HepG2 (cell line): Measurements from ENCODE around the gene MPC1L. TPM values are rescaled to one million over a fixed set of nuclear protein-coding genes. Genes with fewer than 3 reads are reported as not detected.
A peak's percentile ranks its signal among the peaks of the same experiment; 100 is the strongest.

ENCODE experiments used
- AGO2 ChIP-seq: fragments of 200-400 bp; formaldehyde crosslinking; optimal IDR thresholded peaks from 2 replicates; pipeline ENCODE3; 2017; ENCODE audit warnings: mild to moderate bottlenecking, low read depth, low read length, moderate library complexity
- GABPA ChIP-seq, 2 experiments: IDR thresholded peaks; 2 replicates each; pipeline ENCODE4 v1.6.1; 2011 to 2016; ENCODE audit warnings: low read depth in 2 of 2, low read length in 1 of 2, missing biosample characterization in 1 of 2, missing genetic modification characterization in 1 of 2
- HNF4A ChIP-seq: sonication (generic); formaldehyde crosslinking; IDR thresholded peaks from 2 replicates; pipeline ENCODE4 v1.4.0; 2020; ENCODE audit warnings: missing genetic modification reagents
- JUND ChIP-seq: sonication (generic); formaldehyde crosslinking; IDR thresholded peaks from 2 replicates; pipeline ENCODE4 v1.8.0; 2022; ENCODE audit warnings: mild to moderate bottlenecking, missing genetic modification reagents
- MYC ChIP-seq: sonication (generic); formaldehyde crosslinking; IDR thresholded peaks from 2 replicates; pipeline ENCODE4 v1.9.0; 2021; ENCODE audit warnings: missing genetic modification reagents, borderline replicate concordance
- RAD51 ChIP-seq: fragments of 450-650 bp; IDR thresholded peaks from 2 replicates; pipeline ENCODE4 v1.6.1; 2016; ENCODE audit warnings: borderline replicate concordance
- RBFOX2 ChIP-seq: fragments of 200-400 bp; formaldehyde crosslinking; IDR thresholded peaks from 2 replicates; pipeline ENCODE4 v1.6.1; 2017; ENCODE audit warnings: low read depth, mild to moderate bottlenecking, low read length
- RFX3 ChIP-seq: IDR thresholded peaks from 2 replicates; pipeline ENCODE4 v1.6.1; 2016; ENCODE audit warnings: missing biosample characterization, missing genetic modification reagents
- SPEN ChIP-seq: sonication (generic); formaldehyde crosslinking; IDR thresholded peaks from 2 replicates; pipeline ENCODE4 v1.5.1; 2020; ENCODE audit warnings: low read depth, mild to moderate bottlenecking, missing genetic modification reagents
- TARDBP ChIP-seq: sonication (generic); formaldehyde crosslinking; IDR thresholded peaks from 2 replicates; pipeline ENCODE4 v1.8.0; 2022; ENCODE audit warnings: mild to moderate bottlenecking, missing genetic modification reagents
- TP53 ChIP-seq: sonication (generic); formaldehyde crosslinking; conservative IDR thresholded peaks from 2 replicates; pipeline ENCODE4 v1.4.0; 2020; ENCODE audit warnings: missing genetic modification reagents
- ZC3H4 ChIP-seq: sonication (generic); formaldehyde crosslinking; IDR thresholded peaks from 2 replicates; pipeline ENCODE4 v1.4.0; 2020; ENCODE audit warnings: missing genetic modification reagents, borderline replicate concordance
- ZFP91 ChIP-seq: sonication (generic); formaldehyde crosslinking; IDR thresholded peaks from 2 replicates; pipeline ENCODE4 v1.9.0; 2022; ENCODE audit warnings: missing genetic modification reagents, mild to moderate bottlenecking, borderline replicate concordance
- ZNF326 ChIP-seq: sonication (generic); formaldehyde crosslinking; IDR thresholded peaks from 2 replicates; pipeline ENCODE4 v1.4.0; 2020; ENCODE audit warnings: missing genetic modification reagents, borderline replicate concordance
- ZNF550 ChIP-seq: sonication (generic); formaldehyde crosslinking; IDR thresholded peaks from 2 replicates; pipeline ENCODE4 v1.4.0; 2020; ENCODE audit warnings: mild to moderate bottlenecking, missing genetic modification reagents, borderline replicate concordance
- ZNF563 ChIP-seq: sonication (generic); formaldehyde crosslinking; IDR thresholded peaks from 2 replicates; pipeline ENCODE4 v1.8.0; 2022; ENCODE audit warnings: mild to moderate bottlenecking, moderate library complexity, missing genetic modification reagents
- ZNF777 ChIP-seq: sonication (generic); formaldehyde crosslinking; IDR thresholded peaks from 2 replicates; pipeline ENCODE4 v1.4.0; 2020; ENCODE audit warnings: missing genetic modification reagents
- ZSCAN21 ChIP-seq: sonication (generic); formaldehyde crosslinking; IDR thresholded peaks from 2 replicates; pipeline ENCODE4 v1.8.0; 2022; ENCODE audit warnings: mild to moderate bottlenecking, missing genetic modification reagents, moderate library complexity, borderline replicate concordance
- ZSCAN22 ChIP-seq: sonication (generic); formaldehyde crosslinking; IDR thresholded peaks from 2 replicates; pipeline ENCODE4 v1.4.0; 2020; ENCODE audit warnings: mild to moderate bottlenecking, missing genetic modification reagents
- polyA plus RNA-seq, 8 experiments: library from polyadenylated mRNA; depleted of rRNA in 3 of 8; stranded (reverse) in 7 of 8; unstranded in 1 of 8; fragments of >200 nt; fragmentation: Illumina TruSeq in 4 of 8; extraction: Trizol in 4 of 8; gene quantifications; 2 replicates each; pipeline versions ENCODE4 v1.2.1 to v1.2.3, GENCODE V29; 2011 to 2016; ENCODE audit warnings: low read depth in 4 of 8, missing spikeins in 1 of 8, mixed read lengths in 1 of 8; ENCODE audit not compliant: insufficient read depth in 1 of 8
- total RNA-seq, 5 experiments: library from RNA; depleted of rRNA; stranded (reverse); fragments of >200 nt; fragmentation: Illumina TruSeq; extraction: Trizol; gene quantifications; 2 replicates each; pipeline ENCODE4 v1.2.3, GENCODE V29; 2016; ENCODE audit warnings: low read depth in 1 of 5
- TF ChIP-seq, protein P1 (sequence below): sonication (generic); formaldehyde crosslinking; IDR thresholded peaks from 2 replicates; pipeline ENCODE4 v1.8.0; 2022; ENCODE audit warnings: missing genetic modification reagents, mild to moderate bottlenecking, inconsistent platforms, borderline replicate concordance
- TF ChIP-seq, protein P2 (sequence below): sonication (generic); formaldehyde crosslinking; IDR thresholded peaks from 2 replicates; pipeline ENCODE4 v1.5.0; 2020; ENCODE audit warnings: missing genetic modification reagents
- TF ChIP-seq, protein P3 (sequence below): IDR thresholded peaks from 2 replicates; pipeline ENCODE4 v1.6.1; 2016; ENCODE audit warnings: low read depth

The MPC1L gene
- total and polyA plus RNA-seq, 2 of the 13 experiments (the other 11 are each of a cell fraction or from before 2014, with no cell fraction given): not detected

- TF ChIP-seq ZNF326 (CRISPR knock-in tag) (no peak), ZSCAN21 (CRISPR knock-in tag) (peak; percentile 50; the same call in 1 of the 2 replicates), MYC (CRISPR knock-in tag) (no peak), TARDBP (no peak), RAD51 (no peak), JUND (CRISPR knock-in tag) (no peak), ZNF550 (CRISPR knock-in tag) (no peak), ZSCAN22 (CRISPR knock-in tag) (no peak), ZC3H4 (CRISPR knock-in tag) (no peak), GABPA (IDR thresholded peaks at IDR 0.05; ENCODE audit: low read depth, low read length) (peak; percentile 31; the same call in 1 of the 2 replicates), GABPA (CRISPR knock-in tag; IDR thresholded peaks at IDR 0.05; ENCODE audit: low read depth) (no peak), AGO2 (peak; percentile 97), HNF4A (CRISPR knock-in tag) (no peak), SPEN (peak; percentile 33; the same call in 1 of the 2 replicates), RBFOX2 (peak; percentile 80), RFX3 (CRISPR knock-in tag) (no peak), ZNF563 (CRISPR knock-in tag) (0 out of 2 replicates have a peak, but pooled peaks have one; percentile 32), TP53 (CRISPR knock-in tag) (no peak), ZFP91 (peak; percentile 65; the same call in 1 of the 2 replicates), ZNF777 (0 out of 2 replicates have a peak, but pooled peaks have one; percentile 45)
- TF ChIP-seq, protein P1, sequence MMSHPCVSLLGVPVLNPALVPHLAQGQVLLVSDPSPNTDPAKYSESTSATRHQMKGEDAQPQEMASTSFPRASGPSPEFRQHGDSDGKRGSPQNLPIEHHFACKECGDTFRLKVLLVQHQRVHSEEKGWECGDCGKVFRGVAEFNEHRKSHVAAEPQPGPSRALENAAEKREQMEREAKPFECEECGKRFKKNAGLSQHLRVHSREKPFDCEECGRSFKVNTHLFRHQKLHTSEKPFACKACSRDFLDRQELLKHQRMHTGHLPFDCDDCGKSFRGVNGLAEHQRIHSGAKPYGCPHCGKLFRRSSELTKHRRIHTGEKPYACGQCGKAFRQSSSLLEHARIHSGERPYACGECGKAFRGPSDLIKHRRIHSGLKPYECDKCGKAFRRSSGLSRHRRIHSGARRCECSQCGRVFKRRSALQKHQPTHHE: no peak
- TF ChIP-seq, protein P2, sequence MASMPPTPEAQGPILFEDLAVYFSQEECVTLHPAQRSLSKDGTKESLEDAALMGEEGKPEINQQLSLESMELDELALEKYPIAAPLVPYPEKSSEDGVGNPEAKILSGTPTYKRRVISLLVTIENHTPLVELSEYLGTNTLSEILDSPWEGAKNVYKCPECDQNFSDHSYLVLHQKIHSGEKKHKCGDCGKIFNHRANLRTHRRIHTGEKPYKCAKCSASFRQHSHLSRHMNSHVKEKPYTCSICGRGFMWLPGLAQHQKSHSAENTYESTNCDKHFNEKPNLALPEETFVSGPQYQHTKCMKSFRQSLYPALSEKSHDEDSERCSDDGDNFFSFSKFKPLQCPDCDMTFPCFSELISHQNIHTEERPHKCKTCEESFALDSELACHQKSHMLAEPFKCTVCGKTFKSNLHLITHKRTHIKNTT (CRISPR knock-in tag): no peak
- TF ChIP-seq, protein P3, sequence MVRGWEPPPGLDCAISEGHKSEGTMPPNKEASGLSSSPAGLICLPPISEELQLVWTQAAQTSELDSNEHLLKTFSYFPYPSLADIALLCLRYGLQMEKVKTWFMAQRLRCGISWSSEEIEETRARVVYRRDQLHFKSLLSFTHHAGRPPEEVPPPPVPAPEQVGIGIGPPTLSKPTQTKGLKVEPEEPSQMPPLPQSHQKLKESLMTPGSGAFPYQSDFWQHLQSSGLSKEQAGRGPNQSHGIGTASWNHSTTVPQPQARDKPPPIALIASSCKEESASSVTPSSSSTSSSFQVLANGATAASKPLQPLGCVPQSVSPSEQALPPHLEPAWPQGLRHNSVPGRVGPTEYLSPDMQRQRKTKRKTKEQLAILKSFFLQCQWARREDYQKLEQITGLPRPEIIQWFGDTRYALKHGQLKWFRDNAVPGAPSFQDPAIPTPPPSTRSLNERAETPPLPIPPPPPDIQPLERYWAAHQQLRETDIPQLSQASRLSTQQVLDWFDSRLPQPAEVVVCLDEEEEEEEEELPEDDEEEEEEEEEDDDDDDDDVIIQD (CRISPR knock-in tag): no peak
These were observed 24.3 kb downstream of the MPC1L start, which contains the start of gene CXorf38 (continued) for GRCh38 chrX:40647307-40648197.
